Measurements from ENCODE around the gene GRHPR. TPM values are rescaled to one million over a fixed set of nuclear protein-coding genes. Genes with fewer than 3 reads are reported as not detected.
A peak's percentile ranks its signal among the peaks of the same experiment; 100 is the strongest.
"Not testable (repeated sequence)": the region's sequence is repeated elsewhere in the genome, so short reads cannot be mapped to it uniquely, and the experiment has no call there.

Gene GRHPR
- polyA plus RNA-seq, 2 donors, result 36.5 to 92.2 TPM

- WGBS, 2 donors, result 71 to 78% methylated on average over 9 of the region's 9 CpGs
Observed at GRCh38 chr9:37417857-37418618, 4.5 kb upstream of the GRHPR start.

GRCh38 chr9:37419204-37419603 lies 3.3 kb upstream of the GRHPR start:
- 95 to 98% methylated on average over 5 of the region's 5 CpGs for WGBS, 2 donors
- Histone ChIP-seq H3K4me3 (ENCODE audit: low read depth in 1 of 2, low read length in 2 of 2) (no peak overlapping the region), H3K27me3 (ENCODE audit: control insufficient read depth in 1 of 2, insufficient read depth in 2 of 2, low read length in 2 of 2) (no peaks in the 10 kb centered on the region), H3K36me3 (ENCODE audit: control insufficient read depth in 2 of 2, insufficient read depth in 2 of 2, low read length in 1 of 2) (no peaks in the 10 kb centered on the region), H3K4me1 (ENCODE audit: control insufficient read depth in 2 of 2, insufficient read depth in 2 of 2, low read length in 1 of 2) (peaks cover 3 to 14% of the 10 kb centered on the region in 2 donors), H3K27ac (ENCODE audit: low read depth in 2 of 2, low read length in 1 of 2) (no peak overlapping the region), H3K9me3 (ENCODE audit: control insufficient read depth in 2 of 2, insufficient read depth in 1 of 2, low read depth in 1 of 2, low read length in 1 of 2) (no peaks in the 10 kb centered on the region)

More at GRCh38 chr9:37417857-37418618, 4.5 kb upstream of the GRHPR start:
- Histone ChIP-seq H3K27ac (ENCODE audit: low read depth in 2 of 2, low read length in 1 of 2) (no peak overlapping the region), H3K27me3 (ENCODE audit: control insufficient read depth in 1 of 2, insufficient read depth in 2 of 2, low read length in 2 of 2) (no peaks in the 10 kb centered on the region), H3K36me3 (ENCODE audit: control insufficient read depth in 2 of 2, insufficient read depth in 2 of 2, low read length in 1 of 2) (no peaks in the 10 kb centered on the region), H3K4me3 (ENCODE audit: low read depth in 1 of 2, low read length in 2 of 2) (no peak overlapping the region), H3K9me3 (ENCODE audit: control insufficient read depth in 2 of 2, insufficient read depth in 1 of 2, low read depth in 1 of 2, low read length in 1 of 2) (no peaks in the 10 kb centered on the region), H3K4me1 (ENCODE audit: control insufficient read depth in 2 of 2, insufficient read depth in 2 of 2, low read length in 1 of 2) (peaks cover 0 to 5% of the 10 kb centered on the region in 2 donors)

- Histone ChIP-seq H3K27ac (ENCODE audit: low read depth in 2 of 2, low read length in 1 of 2) (no peak overlapping the region), H3K9me3 (ENCODE audit: control insufficient read depth in 2 of 2, insufficient read depth in 1 of 2, low read depth in 1 of 2, low read length in 1 of 2) (no peaks in the 10 kb centered on the region), H3K36me3 (ENCODE audit: control insufficient read depth in 2 of 2, insufficient read depth in 2 of 2, low read length in 1 of 2) (no peaks in the 10 kb centered on the region), H3K4me1 (ENCODE audit: control insufficient read depth in 2 of 2, insufficient read depth in 2 of 2, low read length in 1 of 2) (peaks cover 16 to 24% of the 10 kb centered on the region in 2 donors), H3K4me3 (ENCODE audit: low read depth in 1 of 2, low read length in 2 of 2) (no peak overlapping the region), H3K27me3 (ENCODE audit: control insufficient read depth in 1 of 2, insufficient read depth in 2 of 2, low read length in 2 of 2) (no peaks in the 10 kb centered on the region)
- WGBS, 2 donors, result 71 to 78% methylated on average over 12 of the region's 12 CpGs
Observed at GRCh38 chr9:37420271-37421215, 2.0 kb upstream of the GRHPR start.

GRCh38 chr9:37421914-37422288 lies 595 bp upstream of the GRHPR start:
- H3K27ac ChIP-seq (ENCODE audit: low read depth in 2 of 2, low read length in 1 of 2), result peak overlapping the region; percentile 82 to 91
- no peaks in the 10 kb centered on the region for H3K9me3 ChIP-seq (ENCODE audit: control insufficient read depth in 2 of 2, insufficient read depth in 1 of 2, low read depth in 1 of 2, low read length in 1 of 2)
- H3K36me3 ChIP-seq (ENCODE audit: control insufficient read depth in 2 of 2, insufficient read depth in 2 of 2, low read length in 1 of 2), result peaks cover 0 to 4% of the 10 kb centered on the region in 2 donors
- WGBS, 2 donors, result 63 to 69% methylated on average over 8 of the region's 8 CpGs
- peak overlapping the region; percentile 69 to 70 for H3K4me3 ChIP-seq (ENCODE audit: low read depth in 1 of 2, low read length in 2 of 2)
- peaks cover 17 to 24% of the 10 kb centered on the region in 2 donors for H3K4me1 ChIP-seq (ENCODE audit: control insufficient read depth in 2 of 2, insufficient read depth in 2 of 2, low read length in 1 of 2)
- H3K27me3 ChIP-seq (ENCODE audit: control insufficient read depth in 1 of 2, insufficient read depth in 2 of 2, low read length in 2 of 2), result no peaks in the 10 kb centered on the region

GRCh38 chr9:37423508-37423907 lies 1.0 kb downstream of the GRHPR start:
- H3K27me3 ChIP-seq (ENCODE audit: control insufficient read depth in 1 of 2, insufficient read depth in 2 of 2, low read length in 2 of 2), result no peaks in the 10 kb centered on the region
- peak overlapping the region in 1 of 2 donors; percentile 69 for H3K4me3 ChIP-seq (ENCODE audit: low read depth in 1 of 2, low read length in 2 of 2)
- H3K9me3 ChIP-seq (ENCODE audit: control insufficient read depth in 2 of 2, insufficient read depth in 1 of 2, low read depth in 1 of 2, low read length in 1 of 2), result no peaks in the 10 kb centered on the region
- H3K36me3 ChIP-seq (ENCODE audit: control insufficient read depth in 2 of 2, insufficient read depth in 2 of 2, low read length in 1 of 2), result peaks cover 7 to 11% of the 10 kb centered on the region in 2 donors
- no peak overlapping the region for H3K27ac ChIP-seq (ENCODE audit: low read depth in 2 of 2, low read length in 1 of 2)
- WGBS, 2 donors, result 44 to 60% methylated on average over 2 of the region's 2 CpGs
- peaks cover 17 to 22% of the 10 kb centered on the region in 2 donors for H3K4me1 ChIP-seq (ENCODE audit: control insufficient read depth in 2 of 2, insufficient read depth in 2 of 2, low read length in 1 of 2)

GRCh38 chr9:37424204-37424685 lies 1.7 kb downstream of the GRHPR start:
- no peaks in the 10 kb centered on the region for H3K9me3 ChIP-seq (ENCODE audit: control insufficient read depth in 2 of 2, insufficient read depth in 1 of 2, low read depth in 1 of 2, low read length in 1 of 2)
- peaks cover 17 to 22% of the 10 kb centered on the region in 2 donors for H3K4me1 ChIP-seq (ENCODE audit: control insufficient read depth in 2 of 2, insufficient read depth in 2 of 2, low read length in 1 of 2)
- 64 to 71% methylated on average over 8 of the region's 8 CpGs for WGBS, 2 donors
- H3K27me3 ChIP-seq (ENCODE audit: control insufficient read depth in 1 of 2, insufficient read depth in 2 of 2, low read length in 2 of 2), result no peaks in the 10 kb centered on the region
- H3K27ac ChIP-seq (ENCODE audit: low read depth in 2 of 2, low read length in 1 of 2), result no peak overlapping the region
- H3K36me3 ChIP-seq (ENCODE audit: control insufficient read depth in 2 of 2, insufficient read depth in 2 of 2, low read length in 1 of 2), result peaks cover 10 to 11% of the 10 kb centered on the region in 2 donors
- H3K4me3 ChIP-seq (ENCODE audit: low read depth in 1 of 2, low read length in 2 of 2), result no peak overlapping the region

- H3K27ac ChIP-seq (ENCODE audit: low read depth in 2 of 2, low read length in 1 of 2), result no peak overlapping the region
- no peaks in the 10 kb centered on the region for H3K9me3 ChIP-seq (ENCODE audit: control insufficient read depth in 2 of 2, insufficient read depth in 1 of 2, low read depth in 1 of 2, low read length in 1 of 2)
- H3K36me3 ChIP-seq (ENCODE audit: control insufficient read depth in 2 of 2, insufficient read depth in 2 of 2, low read length in 1 of 2), result peaks cover 10 to 11% of the 10 kb centered on the region in 2 donors
- WGBS, 2 donors, result 62 to 63% methylated on average over 18 of the region's 18 CpGs
- H3K27me3 ChIP-seq (ENCODE audit: control insufficient read depth in 1 of 2, insufficient read depth in 2 of 2, low read length in 2 of 2), result no peaks in the 10 kb centered on the region
- peaks cover 17 to 22% of the 10 kb centered on the region in 2 donors for H3K4me1 ChIP-seq (ENCODE audit: control insufficient read depth in 2 of 2, insufficient read depth in 2 of 2, low read length in 1 of 2)
- H3K4me3 ChIP-seq (ENCODE audit: low read depth in 1 of 2, low read length in 2 of 2), result no peak overlapping the region
Observed at GRCh38 chr9:37424686-37425297, 2.3 kb downstream of the GRHPR start.

GRCh38 chr9:37425298-37425752 lies 2.8 kb downstream of the GRHPR start:
- Histone ChIP-seq H3K4me1 (ENCODE audit: control insufficient read depth in 2 of 2, insufficient read depth in 2 of 2, low read length in 1 of 2) (peaks cover 17 to 22% of the 10 kb centered on the region in 2 donors), H3K36me3 (ENCODE audit: control insufficient read depth in 2 of 2, insufficient read depth in 2 of 2, low read length in 1 of 2) (peaks cover 10 to 13% of the 10 kb centered on the region in 2 donors), H3K27me3 (ENCODE audit: control insufficient read depth in 1 of 2, insufficient read depth in 2 of 2, low read length in 2 of 2) (no peaks in the 10 kb centered on the region), H3K9me3 (ENCODE audit: control insufficient read depth in 2 of 2, insufficient read depth in 1 of 2, low read depth in 1 of 2, low read length in 1 of 2) (no peaks in the 10 kb centered on the region), H3K27ac (ENCODE audit: low read depth in 2 of 2, low read length in 1 of 2) (no peak overlapping the region), H3K4me3 (ENCODE audit: low read depth in 1 of 2, low read length in 2 of 2) (no peak overlapping the region)
- WGBS, 2 donors, result 77 to 78% methylated on average over 11 of the region's 11 CpGs

GRCh38 chr9:37426431-37426830 lies 3.9 kb downstream of the GRHPR start:
- WGBS, 2 donors, result 94 to 95% methylated on average over 15 of the region's 15 CpGs
- not testable (repeated sequence) for H3K9me3 ChIP-seq (ENCODE audit: control insufficient read depth in 2 of 2, insufficient read depth in 1 of 2, low read depth in 1 of 2, low read length in 1 of 2); H3K27ac ChIP-seq (ENCODE audit: low read depth in 2 of 2, low read length in 1 of 2); H3K4me3 ChIP-seq (ENCODE audit: low read depth in 1 of 2, low read length in 2 of 2); H3K27me3 ChIP-seq (ENCODE audit: control insufficient read depth in 1 of 2, insufficient read depth in 2 of 2, low read length in 2 of 2)
- H3K36me3 ChIP-seq (ENCODE audit: control insufficient read depth in 2 of 2, insufficient read depth in 2 of 2, low read length in 1 of 2), result peaks cover 10 to 16% of the 10 kb centered on the region in 2 donors
- H3K4me1 ChIP-seq (ENCODE audit: control insufficient read depth in 2 of 2, insufficient read depth in 2 of 2, low read length in 1 of 2), result peaks cover 17 to 22% of the 10 kb centered on the region in 2 donors

All from esophagus (tissue), 2 donors.